Hair follicular keratinocyte (primary cell): ENCODE data around the gene MAGEB6. TPM values are rescaled to one million over a fixed set of nuclear protein-coding genes. Genes with fewer than 3 reads are reported as not detected.

Experiments used
- total RNA-seq: library from RNA; depleted of rRNA; stranded (reverse); fragments of >200 nt; gene quantifications from 2 replicates; pipeline ENCODE4 v1.2.3, GENCODE V29; 2015

MAGEB6 gene
- total RNA-seq: not detected in 2 replicates

GRCh38 chrX:26192204-26192603, at the start of gene MAGEB6:
TSS of gene MAGEB6 (plus strand) at chrX:26192440. CDS start at chrX:26193847, 1,407 bp downstream.

GRCh38 chrX:26160301-26160700, 31.9 kb upstream of the MAGEB6 start, which contains the start of gene MAGEB6B:
TSS of gene MAGEB6B (plus strand) at chrX:26160601. CDS start at chrX:26160601, 0 bp downstream.

GRCh38 chrX:26215869-26216268, 23.6 kb downstream of the MAGEB6 start, which contains the start of gene MAGEB5:
TSS of gene MAGEB5 (plus strand) at chrX:26216169. CDS start at chrX:26217302, 1,133 bp downstream.

Other genes starting within 250 kb of the MAGEB6 start
- not detected in 2 replicates for gene MAGEB18, start 54.1 kb upstream of the MAGEB6 start, total RNA-seq
- not detected in 2 replicates for gene MAGEB6B, start 31.8 kb upstream of the MAGEB6 start, total RNA-seq
- gene MAGEB5, start 23.7 kb downstream of the MAGEB6 start, total RNA-seq: not detected in 2 replicates